Measurements from ENCODE around the gene MGLL. TPM values are rescaled to one million over a fixed set of nuclear protein-coding genes. Genes with fewer than 3 reads are reported as not detected.

MGLL gene
- total RNA-seq, 2 donors from 2014 or later: 123 to 200 TPM

GRCh38 chr3:127786353-127787070 is 35.8 kb downstream of the MGLL start:
- intact Hi-C loops (cut with DNase I): loop anchor here (5.0 kb wide), 1 partner anchor 41 kb away; no protein-coding TSS in a partner anchor
- no peaks in the 10 kb centered on the region for H3K36me3 ChIP-seq
- peak overlapping the region; percentile 88 for H3K27ac ChIP-seq
- H3K4me3 ChIP-seq: no peak overlapping the region
- H3K27me3 ChIP-seq: no peaks in the 10 kb centered on the region
- peak overlapping the region; percentile 57 to 72 for H3K9ac ChIP-seq (ENCODE audit: low read depth in 2 of 2, low read length in 2 of 2)
- TF ChIP-seq CTCF (IDR thresholded peaks at IDR 0.05): no peak
- peak; percentile 94 for DNase-seq
- peaks cover 12% of the 10 kb centered on the region for H3K4me1 ChIP-seq
- H3K9me3 ChIP-seq: no peaks in the 10 kb centered on the region

- intact Hi-C loops (cut with DNase I): loop anchor here (5.0 kb wide), 1 partner anchor 42 kb away; no protein-coding TSS in a partner anchor
- H3K27ac ChIP-seq: peak overlapping the region; percentile 88
These were observed 36.5 kb downstream of the MGLL start for GRCh38 chr3:127785711-127786265.

GRCh38 chr3:127784865-127785710 is 37.2 kb downstream of the MGLL start:
- H3K9me3 ChIP-seq: no peaks in the 10 kb centered on the region
- peak overlapping the region; percentile 88 for H3K27ac ChIP-seq
- peaks cover 12% of the 10 kb centered on the region for H3K4me1 ChIP-seq
- no peak for TF ChIP-seq CTCF (IDR thresholded peaks at IDR 0.05)
- no peak overlapping the region for H3K4me3 ChIP-seq
- intact Hi-C loops (cut with DNase I): loop anchor here (5.0 kb wide), 1 partner anchor 42 kb away; no protein-coding TSS in a partner anchor
- peak; percentile 83 for DNase-seq
- H3K27me3 ChIP-seq: no peaks in the 10 kb centered on the region
- H3K36me3 ChIP-seq: no peaks in the 10 kb centered on the region
- H3K9ac ChIP-seq (ENCODE audit: low read depth in 2 of 2, low read length in 2 of 2): peak overlapping the region; percentile 24 to 57

More at GRCh38 chr3:127785711-127786265, 36.5 kb downstream of the MGLL start:
- no peak for TF ChIP-seq CTCF (IDR thresholded peaks at IDR 0.05)
- no peaks in the 10 kb centered on the region for H3K36me3 ChIP-seq
- DNase-seq: no peak
- peak overlapping the region; percentile 57 to 72 for H3K9ac ChIP-seq (ENCODE audit: low read depth in 2 of 2, low read length in 2 of 2)
- no peaks in the 10 kb centered on the region for H3K9me3 ChIP-seq
- peaks cover 12% of the 10 kb centered on the region for H3K4me1 ChIP-seq
- H3K27me3 ChIP-seq: no peaks in the 10 kb centered on the region
- H3K4me3 ChIP-seq: no peak overlapping the region

- Histone ChIP-seq H3K27me3 (no peaks in the 10 kb centered on the region), H3K9ac (ENCODE audit: low read depth in 2 of 2, low read length in 2 of 2) (peak overlapping the region in 1 of 2 donors; percentile 57), H3K4me3 (no peak overlapping the region), H3K9me3 (no peaks in the 10 kb centered on the region), H3K4me1 (peaks cover 12% of the 10 kb centered on the region), H3K27ac (peak overlapping the region; percentile 88), H3K36me3 (no peaks in the 10 kb centered on the region)
- TF ChIP-seq CTCF (IDR thresholded peaks at IDR 0.05): no peak
- DNase-seq: no peak
- intact Hi-C loops (cut with DNase I): no loop called here
These were observed 38.0 kb downstream of the MGLL start for GRCh38 chr3:127784283-127784682.

GRCh38 chr3:127783642-127784160 is 38.6 kb downstream of the MGLL start:
- Histone ChIP-seq H3K27me3 (no peaks in the 10 kb centered on the region), H3K4me3 (no peak overlapping the region), H3K9me3 (no peaks in the 10 kb centered on the region), H3K4me1 (peaks cover 12% of the 10 kb centered on the region), H3K27ac (no peak overlapping the region), H3K36me3 (no peaks in the 10 kb centered on the region), H3K9ac (ENCODE audit: low read depth in 2 of 2, low read length in 2 of 2) (no peak overlapping the region)
- no peak for DNase-seq
- intact Hi-C loops (cut with DNase I): no loop called here
- no peak for TF ChIP-seq CTCF (IDR thresholded peaks at IDR 0.05)
